NCI-H2081 treated with DMSO at 0.1 percent for 48 hours (cell line): ENCODE data around the gene PCDH9.
A peak's percentile ranks its signal among the peaks of the same experiment; 100 is the strongest.

Source experiments
- DNase-seq: peaks from one replicate; lab custom pipeline; 2025; lab: John Stamatoyannopoulos, UW

PCDH9 gene

DNA sequence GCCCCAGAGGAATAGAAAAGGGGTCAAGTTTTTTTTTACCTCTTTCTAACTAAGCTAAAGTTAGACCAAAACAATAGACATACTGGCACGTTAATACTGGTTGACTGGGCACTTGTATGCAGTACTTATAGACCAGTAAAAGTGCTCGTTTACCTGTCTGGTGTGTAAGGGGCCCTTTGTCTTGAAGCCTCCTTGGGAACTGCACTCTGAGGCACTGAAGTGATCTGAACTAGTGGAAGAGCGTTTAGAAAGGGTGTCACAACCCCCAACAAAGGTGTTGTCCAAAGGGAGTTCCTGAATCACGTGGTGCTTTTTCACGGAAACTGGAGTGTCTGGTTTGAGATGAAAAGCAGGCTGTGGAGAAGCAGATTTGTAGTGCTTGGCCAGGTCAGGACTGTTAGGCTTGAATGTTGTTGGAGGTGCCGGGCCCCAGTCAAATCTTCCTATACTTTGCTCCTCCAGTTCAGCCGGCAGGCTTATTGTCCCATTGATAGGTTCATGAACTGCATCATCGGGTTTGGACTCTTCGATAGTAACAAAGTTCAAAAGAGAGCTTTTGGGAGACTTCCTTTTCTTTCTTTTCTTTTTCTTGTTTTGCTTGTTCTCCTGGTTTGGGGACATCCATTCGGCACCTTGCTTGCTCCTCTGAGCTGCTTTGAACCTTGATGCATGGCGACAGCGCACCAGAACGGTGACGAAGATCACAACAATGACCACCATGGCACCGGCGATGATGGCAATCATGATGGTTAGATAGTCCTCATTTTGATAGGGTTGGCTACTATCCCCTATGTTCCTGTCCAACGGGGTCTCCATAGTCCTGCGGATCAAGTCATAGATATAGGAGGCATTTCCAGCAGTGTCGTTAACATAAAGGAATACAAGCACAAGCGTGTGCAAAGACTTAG, 4.6 kb downstream of the PCDH9 start:
- no peak for DNase-seq

DNA sequence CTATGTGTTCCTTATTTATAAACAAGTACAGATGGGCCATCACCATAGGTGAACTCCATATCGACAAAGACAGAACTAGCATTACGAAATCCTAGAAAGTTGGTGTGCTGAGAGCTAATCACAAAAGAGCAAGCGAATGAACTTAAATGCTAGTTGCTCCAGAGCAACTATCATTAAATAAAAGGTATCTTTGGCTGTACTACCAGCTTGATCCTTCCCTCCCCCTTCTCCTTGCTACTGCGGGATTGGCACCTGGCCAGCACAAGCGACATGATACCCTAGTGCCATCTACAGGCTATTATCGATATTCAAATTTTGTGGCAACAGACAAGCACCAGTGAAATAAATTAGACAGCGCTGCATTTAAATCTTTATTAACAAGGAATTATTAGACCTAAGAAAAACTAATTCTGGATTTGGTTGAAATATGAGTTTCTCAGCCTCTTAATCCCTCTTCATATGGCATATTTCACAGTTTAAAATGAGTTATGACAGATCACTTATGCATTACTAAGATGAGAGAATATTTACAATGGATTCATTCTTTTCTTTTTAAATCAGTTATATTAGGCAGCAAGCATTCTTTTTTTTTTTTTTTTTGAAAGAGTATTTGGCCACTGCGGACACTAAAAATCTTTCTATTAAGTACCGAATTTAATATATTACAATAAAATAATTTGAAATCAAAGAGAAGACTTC, 5.8 kb downstream of the PCDH9 start:
- peak; percentile 59 for DNase-seq

DNA sequence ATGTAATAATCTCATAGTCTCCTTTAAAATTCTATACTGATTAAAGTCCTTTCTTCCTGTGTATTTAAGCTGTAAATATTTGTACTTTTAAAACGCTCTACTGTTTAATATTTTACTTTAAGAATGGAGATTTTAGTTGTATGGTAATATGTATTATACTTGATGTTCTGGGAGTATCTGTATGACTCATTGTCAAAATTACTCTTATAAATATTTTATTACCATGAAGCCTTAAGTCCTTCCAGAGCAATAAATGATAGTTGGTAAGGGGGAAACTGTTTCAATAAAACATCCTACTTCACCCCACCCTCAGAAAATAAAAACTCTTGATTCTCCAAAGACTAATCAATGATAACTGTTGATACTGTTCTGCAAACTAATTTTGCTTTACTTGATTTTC, 6.4 kb downstream of the PCDH9 start:
- no peak for DNase-seq

DNA sequence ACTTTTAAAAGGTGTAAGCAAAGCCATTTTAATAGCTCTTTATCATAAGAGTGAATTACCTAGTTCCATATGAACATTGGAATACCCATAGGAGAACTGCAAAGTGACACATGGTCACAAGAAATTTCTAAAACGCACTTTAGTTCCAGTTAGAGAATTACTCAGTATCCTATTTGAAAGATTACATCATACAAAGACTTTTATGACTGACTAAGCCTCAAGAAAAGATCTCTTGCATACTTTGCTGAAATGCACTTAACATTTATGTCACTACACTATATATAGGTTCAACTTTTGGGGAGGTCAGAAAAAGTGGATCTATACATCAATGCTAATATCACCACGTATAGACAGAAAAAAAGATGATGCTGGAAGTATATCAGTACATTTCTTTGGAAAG, 7.1 kb downstream of the PCDH9 start:
- no peak for DNase-seq

DNA sequence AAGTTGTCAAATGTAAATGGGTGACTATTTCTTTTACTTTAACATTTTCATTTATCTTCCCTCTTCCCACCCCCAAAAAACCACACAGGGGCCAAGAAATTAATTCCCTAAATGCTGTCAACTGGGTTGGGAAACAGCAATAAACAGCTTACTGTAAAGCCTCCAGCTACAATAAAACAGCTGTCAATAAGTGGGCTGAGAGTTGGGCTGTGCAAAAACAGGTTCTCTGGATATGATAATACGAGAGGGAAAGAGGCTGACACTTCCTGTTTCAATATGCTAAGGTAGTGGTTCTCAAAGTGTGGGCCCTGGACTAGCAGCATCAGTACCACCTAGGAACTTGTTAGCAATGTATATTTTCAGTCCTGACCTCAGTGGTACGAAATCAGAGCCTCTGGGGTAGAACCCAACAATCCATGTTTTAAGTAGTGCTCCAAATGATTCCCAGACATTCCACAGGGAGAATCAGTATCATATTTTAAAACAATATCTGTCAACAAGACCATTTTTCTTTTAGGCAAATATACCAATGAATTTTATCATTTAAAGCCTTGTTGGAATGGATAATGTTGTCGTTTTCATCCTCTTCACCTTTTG, 8.4 kb downstream of the PCDH9 start:
- no peak for DNase-seq

DNA sequence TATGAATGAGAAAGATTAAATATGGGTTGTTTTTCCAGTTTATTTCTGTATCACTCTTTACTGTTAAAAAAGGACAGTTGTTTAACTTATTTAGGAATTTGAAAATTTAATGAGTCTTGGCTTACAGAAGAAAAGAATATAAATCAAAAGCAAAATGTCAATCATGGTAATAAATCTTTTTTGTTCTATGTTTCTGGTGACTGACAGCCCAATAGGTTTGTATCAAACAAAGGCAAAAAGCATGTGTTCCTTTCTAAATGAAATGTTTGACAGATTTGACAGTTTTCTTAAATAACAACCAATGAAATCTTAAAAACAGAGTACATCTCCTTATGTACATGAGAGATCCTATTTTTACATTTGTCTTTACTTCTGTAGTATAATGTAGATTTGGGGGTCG, 11.0 kb downstream of the PCDH9 start:
- no peak for DNase-seq

DNA sequence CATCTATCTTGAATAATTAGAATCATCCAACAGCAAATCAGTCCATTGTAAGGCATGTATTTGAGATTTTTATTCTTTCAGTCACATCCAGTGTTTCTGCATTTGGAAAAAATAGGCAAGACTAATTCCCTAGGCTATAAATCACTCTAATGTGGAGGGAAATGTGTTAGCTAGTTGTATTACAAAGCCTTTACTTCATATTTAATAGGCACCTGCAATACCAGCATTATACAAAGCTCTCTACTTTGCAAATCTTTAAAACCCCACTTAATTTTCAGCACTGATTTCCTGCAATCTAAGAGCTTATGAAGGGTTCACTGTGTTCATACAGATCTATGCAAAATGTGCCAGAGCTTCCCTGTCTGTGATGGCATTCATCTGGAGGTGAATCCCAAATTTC, 12.3 kb downstream of the PCDH9 start:
- no peak for DNase-seq

DNA sequence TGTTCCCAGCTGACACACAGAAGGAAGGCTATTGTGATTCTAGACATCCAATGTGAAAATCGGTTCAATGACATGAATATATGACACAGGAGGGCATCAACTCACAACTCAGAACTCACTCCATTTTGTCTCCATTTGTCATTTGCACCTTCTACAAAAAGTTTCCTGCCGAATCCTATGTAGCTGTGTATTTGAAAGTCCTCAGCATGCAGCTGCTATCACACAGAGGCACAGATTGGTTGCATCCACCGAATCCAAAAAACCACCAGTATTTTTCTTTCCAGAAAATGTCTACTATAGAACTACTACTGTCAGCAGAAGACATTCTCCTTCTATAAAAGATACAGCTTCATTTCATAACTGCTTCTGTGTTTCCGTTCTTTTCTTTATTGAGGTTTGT, 13.3 kb downstream of the PCDH9 start:
- DNase-seq: no peak

DNA sequence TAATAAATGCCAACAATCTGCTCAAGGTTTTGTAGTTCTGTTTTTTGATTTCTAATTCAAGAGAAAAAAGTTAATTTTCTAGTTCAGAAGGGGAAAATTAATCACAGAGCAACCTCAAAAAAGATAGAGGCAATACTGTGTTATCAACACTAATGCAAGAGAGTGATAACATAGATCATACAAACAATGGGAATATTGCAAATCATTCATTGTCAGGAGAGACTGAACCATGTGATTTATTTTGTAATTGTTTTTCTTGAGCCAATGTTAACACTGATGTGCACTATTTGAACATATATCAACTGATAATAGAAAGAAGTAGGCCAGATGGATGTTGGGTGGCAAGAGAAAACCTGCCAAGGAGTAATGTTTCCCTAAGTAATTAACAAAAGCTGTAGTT, 19.9 kb downstream of the PCDH9 start:
- DNase-seq: no peak

DNA sequence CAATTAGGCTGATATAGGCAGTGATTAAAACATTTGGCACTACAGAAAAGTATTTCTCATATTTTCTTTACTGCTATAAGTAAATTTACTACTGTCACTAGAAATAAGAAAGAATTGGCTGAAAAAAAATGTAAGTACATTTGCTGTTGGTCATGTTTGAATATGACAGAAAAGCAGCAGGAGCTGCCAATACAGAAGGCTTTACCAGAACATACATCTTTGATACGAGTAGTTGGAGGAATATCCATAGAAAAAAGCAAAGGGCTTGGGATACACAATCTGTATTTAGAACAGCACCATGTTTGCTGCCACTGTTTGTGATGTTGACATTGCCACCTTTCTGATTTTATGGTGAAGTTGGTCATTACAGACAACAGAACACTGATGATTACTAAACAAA, 21.6 kb downstream of the PCDH9 start:
- DNase-seq: no peak

DNA sequence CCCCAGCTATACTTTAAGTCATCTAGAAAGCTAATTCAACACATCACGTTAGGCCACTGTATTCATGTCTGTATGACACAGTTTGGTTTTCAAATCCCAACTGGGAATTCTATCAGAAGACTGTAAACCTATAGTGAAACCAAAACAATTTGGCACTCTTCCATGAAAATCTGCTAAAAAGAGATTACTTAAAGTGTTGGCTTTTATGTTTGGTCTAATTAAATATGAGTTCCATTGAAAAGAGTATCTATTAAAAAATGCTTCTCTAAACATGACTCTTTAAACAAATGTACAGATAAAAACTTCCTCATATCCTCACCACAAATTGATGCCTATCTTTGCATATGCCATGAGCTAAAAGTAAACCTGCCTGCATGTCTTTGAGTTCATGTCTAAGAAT, 25.4 kb downstream of the PCDH9 start:
- no peak for DNase-seq

DNA sequence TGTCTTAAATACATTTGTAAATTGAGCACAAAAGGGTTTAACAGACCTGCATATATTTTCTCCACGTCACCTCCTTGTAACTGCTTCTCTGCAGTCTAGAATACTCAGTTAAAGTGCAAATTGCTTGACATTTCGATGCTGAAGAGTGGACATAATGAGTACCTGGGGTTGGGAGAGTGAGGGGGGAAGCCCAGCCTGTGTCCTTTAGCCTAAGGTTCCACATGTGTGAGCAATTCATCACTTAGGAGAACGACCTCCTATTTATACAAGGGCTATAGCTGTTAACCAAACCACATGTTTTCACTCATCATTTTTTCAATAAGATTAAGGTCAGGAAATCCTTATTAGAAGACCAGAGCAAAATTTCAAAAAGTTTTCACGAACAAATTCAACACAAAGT, 29.5 kb downstream of the PCDH9 start:
- DNase-seq: no peak

DNA sequence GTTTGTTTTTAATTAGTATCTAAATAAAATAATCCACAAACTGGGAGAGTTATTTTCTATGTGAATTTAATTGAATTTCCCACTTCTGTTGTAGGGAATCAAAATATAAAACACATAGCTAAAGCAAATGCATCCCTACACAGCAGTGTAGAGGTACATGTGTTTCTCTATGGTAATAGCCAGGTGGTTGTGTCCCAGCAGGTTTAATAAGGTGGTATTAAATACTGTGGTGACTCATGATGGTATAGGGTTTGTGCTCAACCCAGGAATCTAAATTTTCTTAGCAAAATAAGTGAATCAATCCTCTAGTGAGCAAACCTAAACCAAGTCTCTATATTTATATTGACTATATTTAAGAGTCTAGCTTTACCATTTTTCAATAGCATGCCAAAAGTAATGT, 30.0 kb downstream of the PCDH9 start:
- no peak for DNase-seq

DNA sequence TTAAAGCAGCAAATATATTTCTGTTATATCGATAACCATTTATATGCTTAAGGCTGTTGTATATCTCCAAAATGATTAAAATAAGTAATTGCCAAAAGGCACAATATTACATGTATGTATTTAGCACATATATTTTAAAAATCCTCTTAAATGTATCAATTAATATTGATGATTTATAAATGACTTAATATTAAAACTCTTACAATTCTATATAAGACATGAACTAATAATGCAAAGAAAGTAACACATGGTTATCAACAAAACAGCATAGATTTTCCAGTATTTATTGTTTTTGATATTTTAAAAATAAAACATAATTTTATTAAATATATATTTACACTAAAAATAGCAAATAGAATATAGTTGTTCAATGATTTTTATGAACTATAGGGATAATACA, 32.4 kb downstream of the PCDH9 start:
- no peak for DNase-seq

DNA sequence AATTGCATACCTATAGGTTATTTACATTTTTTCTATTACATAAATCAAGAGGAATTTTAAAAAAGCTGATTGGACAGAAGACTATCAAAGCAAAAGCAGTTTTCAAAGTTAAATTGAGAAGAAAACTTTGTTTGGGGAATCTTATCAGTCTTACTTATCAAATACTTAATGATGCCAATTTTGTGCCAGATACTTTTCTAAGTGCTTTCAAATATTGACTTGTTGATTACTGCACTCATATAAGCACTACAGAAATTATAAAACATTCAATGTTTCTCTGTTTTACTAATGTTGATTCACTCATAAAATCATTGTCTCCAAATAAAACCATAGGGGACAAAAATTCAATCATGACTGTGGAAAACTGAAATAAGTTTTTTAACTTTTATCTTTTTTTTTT, 36.2 kb downstream of the PCDH9 start:
- DNase-seq: no peak

DNA sequence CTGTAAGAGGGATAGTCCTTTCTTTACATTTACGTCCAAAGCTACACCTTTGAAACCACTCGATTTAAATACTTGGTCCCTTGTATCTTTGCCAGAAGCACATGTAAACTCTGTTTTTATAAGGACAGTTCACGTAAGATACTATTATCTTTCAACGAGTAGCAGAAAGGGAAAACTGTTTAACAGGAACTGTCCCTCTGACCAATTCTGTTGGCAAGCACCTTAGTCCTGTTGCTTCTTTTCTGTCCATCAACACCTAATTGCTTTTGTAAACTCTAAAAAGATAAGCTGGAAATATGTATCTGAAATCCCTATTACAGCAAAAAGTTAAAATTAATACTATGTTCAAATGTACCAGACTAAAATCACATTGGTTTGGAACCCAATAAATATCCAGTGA, 37.4 kb downstream of the PCDH9 start:
- no peak for DNase-seq

DNA sequence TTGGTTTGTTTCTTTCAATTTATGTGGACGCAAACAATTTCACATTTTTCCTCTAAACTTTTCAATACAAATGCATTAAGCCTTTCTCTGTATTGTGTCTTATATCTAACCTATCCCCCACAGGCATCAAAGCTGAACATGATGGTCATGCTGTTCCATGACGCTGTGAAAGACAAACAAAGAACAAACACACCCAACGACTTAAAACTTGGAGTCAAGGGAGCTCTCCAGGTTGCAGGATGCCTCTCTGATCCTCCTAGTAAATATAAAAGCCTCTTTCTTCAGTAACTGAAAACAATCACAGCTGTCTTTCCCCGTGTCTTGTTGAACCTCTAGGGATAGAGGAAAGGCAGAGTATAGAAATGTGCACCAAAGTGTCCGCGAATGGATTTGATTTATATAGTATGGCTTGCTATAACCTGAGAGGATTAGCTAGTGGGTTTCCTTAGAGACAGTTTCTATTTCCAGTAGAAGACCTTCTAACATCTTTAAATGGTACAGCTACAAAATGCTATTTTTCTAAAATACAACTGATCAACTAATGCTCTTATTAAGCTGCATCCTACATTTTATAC, 43.1 kb downstream of the PCDH9 start:
- no peak for DNase-seq

DNA sequence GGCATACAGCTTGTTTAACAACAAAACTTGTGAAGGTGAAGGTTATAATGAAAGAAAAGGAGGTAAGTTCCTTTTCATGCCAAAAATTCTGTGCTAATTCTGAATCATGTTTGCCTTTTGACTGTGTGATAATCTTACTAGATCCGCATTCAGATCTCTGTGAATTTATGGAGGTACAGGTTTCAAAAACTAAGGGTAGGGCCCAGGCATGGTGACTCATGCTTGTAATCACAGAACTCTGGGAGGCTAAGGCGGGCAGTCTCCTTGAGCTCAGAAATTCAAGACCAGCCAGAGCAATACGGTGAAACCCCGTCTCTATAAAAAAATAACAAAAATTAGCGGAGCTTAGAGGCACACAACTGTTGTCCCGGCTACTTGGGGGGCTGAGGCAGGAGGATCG, 45.9 kb downstream of the PCDH9 start:
- no peak for DNase-seq

DNA sequence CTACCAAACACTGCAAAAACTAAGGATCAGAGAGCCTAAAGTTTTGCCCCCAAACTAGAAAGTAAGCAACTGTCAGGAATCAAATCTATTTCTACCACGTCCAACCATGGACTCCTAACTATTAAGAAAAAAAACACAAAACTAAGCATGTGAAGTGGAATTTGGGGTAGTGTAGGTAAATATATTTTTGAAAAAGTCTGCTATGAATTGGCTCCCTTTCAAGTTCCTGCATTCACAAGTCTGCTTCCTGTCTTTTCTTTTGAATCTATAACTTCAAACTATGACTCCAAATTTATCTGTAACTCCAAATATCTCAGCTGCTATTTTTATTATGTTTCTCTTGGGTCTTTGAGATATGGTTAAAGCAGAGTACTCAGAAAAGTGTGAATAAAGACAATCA, 47.0 kb downstream of the PCDH9 start:
- no peak for DNase-seq

DNA sequence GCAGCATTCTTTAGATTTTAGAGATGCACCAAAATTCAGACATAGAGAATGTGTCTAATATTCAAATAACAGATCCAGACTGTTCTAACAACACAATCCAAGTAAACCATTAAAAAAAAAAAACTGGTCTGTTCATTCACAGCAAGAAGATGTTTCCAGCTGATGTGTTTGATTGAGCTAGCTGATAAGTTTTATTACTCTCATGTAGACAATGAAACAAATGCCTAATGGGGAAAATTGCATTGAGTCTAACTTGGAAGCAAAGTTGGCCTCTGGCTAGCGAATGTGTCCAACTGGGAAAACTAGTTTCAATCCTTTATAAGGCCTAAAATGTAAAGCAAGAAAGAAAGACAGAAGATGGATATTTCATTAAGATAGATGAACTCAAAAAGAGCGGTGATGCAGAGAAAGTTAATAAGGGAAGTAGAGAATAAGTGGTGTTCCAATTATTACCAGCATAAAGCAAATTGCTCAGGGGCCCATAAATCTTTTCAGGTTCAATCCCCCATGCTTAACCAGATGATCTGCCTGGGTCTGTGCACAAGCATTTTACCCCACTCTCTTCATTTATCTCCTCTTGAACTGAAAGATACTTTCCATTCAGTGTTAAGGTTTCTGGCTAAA, 54.2 kb downstream of the PCDH9 start:
- no peak for DNase-seq

DNA sequence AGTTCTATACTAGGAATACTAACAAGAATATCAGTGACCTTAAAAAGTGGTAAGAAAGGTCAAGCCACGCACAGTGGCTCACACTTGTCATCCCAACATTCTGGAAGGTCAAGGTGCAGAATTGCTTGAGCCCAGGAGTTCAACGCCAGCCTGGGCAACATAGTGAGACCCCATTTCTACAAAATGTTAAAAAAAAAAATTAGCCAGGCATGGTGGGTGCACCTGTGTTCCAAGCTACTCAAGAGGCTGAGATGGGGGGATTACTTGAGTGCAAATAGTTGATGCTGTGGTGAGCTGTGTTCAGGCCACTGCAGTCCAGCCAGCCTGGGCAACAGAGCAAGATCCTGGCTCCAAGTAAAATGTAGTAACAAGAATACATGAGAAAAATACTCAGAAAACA, 61.8 kb downstream of the PCDH9 start:
- DNase-seq: no peak

DNA sequence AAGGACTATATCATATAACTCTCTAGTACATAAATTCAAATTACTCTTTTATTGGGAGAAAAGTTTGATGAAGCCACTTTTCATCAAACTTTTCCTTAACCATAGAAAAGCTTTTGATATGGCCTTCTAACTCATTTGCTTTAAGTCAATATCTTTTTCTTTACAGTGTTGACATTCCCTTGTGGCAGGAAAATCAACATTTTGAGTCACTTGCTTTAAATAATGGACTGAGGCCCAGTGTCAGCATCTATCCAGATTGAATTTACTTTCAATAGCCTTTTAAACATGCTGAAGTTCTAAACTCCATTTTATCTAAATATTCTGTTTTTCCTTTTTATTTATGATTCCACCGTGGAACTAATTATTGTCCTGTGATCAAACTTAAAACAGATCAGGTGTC, 62.7 kb downstream of the PCDH9 start:
- no peak for DNase-seq
